Spleen (tissue), 7 donors: Measurements from ENCODE around the gene GPR61.

Source experiments
- POLR2A ChIP-seq, 3 donors: fragments of 450-650 bp; IDR thresholded peaks; one replicate each; pipeline ENCODE4 v1.5.1; 2017; ENCODE audit warnings: antibody characterized with exemption in 3 of 3, mild to moderate bottlenecking in 1 of 3
- TF ChIP-seq, protein P1 (sequence below), 11 experiments: fragments of 200-600 bp in 7 of 11; fragments of 450-650 bp in 4 of 11; sonication (generic) in 4 of 11; IDR thresholded peaks in 8 of 11; conservative IDR thresholded peaks in 3 of 11; 1 replicate in 7 of 11; 2 replicates in 4 of 11; pipeline versions ENCODE4 v1.4.0 to v1.8.0; 2016 to 2021; ENCODE audit warnings: antibody characterized with exemption in 11 of 11, inconsistent platforms in 4 of 11, mild to moderate bottlenecking in 1 of 11
- donor health status: DM: no; HTN: no; CAD: no; lungs with moderate emphysema.
- donor health status: DM: no; HTN: no; CAD: no.
- donor health status: DM: no; HTN: no; CAD: no.

GRCh38 chr1:109528712-109529111 lies 11.0 kb upstream of the GPR61 start:
- no peak for TF ChIP-seq POLR2A (IDR thresholded peaks at IDR 0.05)
- TF ChIP-seq, protein P1, sequence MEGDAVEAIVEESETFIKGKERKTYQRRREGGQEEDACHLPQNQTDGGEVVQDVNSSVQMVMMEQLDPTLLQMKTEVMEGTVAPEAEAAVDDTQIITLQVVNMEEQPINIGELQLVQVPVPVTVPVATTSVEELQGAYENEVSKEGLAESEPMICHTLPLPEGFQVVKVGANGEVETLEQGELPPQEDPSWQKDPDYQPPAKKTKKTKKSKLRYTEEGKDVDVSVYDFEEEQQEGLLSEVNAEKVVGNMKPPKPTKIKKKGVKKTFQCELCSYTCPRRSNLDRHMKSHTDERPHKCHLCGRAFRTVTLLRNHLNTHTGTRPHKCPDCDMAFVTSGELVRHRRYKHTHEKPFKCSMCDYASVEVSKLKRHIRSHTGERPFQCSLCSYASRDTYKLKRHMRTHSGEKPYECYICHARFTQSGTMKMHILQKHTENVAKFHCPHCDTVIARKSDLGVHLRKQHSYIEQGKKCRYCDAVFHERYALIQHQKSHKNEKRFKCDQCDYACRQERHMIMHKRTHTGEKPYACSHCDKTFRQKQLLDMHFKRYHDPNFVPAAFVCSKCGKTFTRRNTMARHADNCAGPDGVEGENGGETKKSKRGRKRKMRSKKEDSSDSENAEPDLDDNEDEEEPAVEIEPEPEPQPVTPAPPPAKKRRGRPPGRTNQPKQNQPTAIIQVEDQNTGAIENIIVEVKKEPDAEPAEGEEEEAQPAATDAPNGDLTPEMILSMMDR (IDR thresholded peaks at IDR 0.05 in 8 of 11, conservative IDR thresholded peaks at IDR 0.05 in 3 of 11), result no peak
